H1 (cell line): ENCODE data around the gene OVCH2. TPM values are rescaled to one million over a fixed set of nuclear protein-coding genes. Genes with fewer than 3 reads are reported as not detected.

ENCODE experiments used
- ATF2 ChIP-seq: IDR thresholded peaks from 2 replicates; pipeline ENCODE4 v1.6.1; 2012; ENCODE audit warnings: low read length, inconsistent platforms
- EP300 ChIP-seq, 2 experiments: IDR thresholded peaks; 1 replicate in 1 of 2; 2 replicates in 1 of 2; pipeline ENCODE4 v1.6.1; 2011 to 2012; ENCODE audit warnings: low read depth in 2 of 2, low read length in 2 of 2, mild to moderate bottlenecking in 2 of 2, borderline replicate concordance in 1 of 2, inconsistent platforms in 1 of 2, moderate library complexity in 1 of 2
- HDAC2 ChIP-seq, 2 experiments: fragments of 300-600 bp in 1 of 2; sonication (generic) in 1 of 2; IDR thresholded peaks; 2 replicates each; pipeline ENCODE4 v1.6.1; 2011 to 2012; ENCODE audit warnings: low read depth in 2 of 2, low read length in 2 of 2, mild to moderate bottlenecking in 2 of 2, moderate library complexity in 2 of 2, borderline replicate concordance in 1 of 2, inconsistent platforms in 1 of 2
- KDM5A ChIP-seq: fragments of 200-600 bp; IDR thresholded peaks from 2 replicates; pipeline ENCODE4 v1.7.1; 2012; ENCODE audit warnings: mild to moderate bottlenecking, low read length, inconsistent platforms, mixed read lengths
- NANOG ChIP-seq: IDR thresholded peaks from 2 replicates; pipeline ENCODE4 v1.6.1; 2011; ENCODE audit warnings: low read length, low read depth, mild to moderate bottlenecking, inconsistent platforms; ENCODE audit not compliant: insufficient read depth, poor library complexity, severe bottlenecking
- POLR2A ChIP-seq, 2 experiments: IDR thresholded peaks; 1 replicate in 1 of 2; 2 replicates in 1 of 2; pipeline ENCODE4 v1.6.1; 2011; ENCODE audit warnings: low read depth in 2 of 2, low read length in 2 of 2, mild to moderate bottlenecking in 2 of 2; ENCODE audit errors: control extremely low read depth in 1 of 2
- polyA plus RNA-seq, 7 experiments: library from polyadenylated mRNA; depleted of rRNA in 3 of 7; stranded (reverse) in 5 of 7; unstranded in 2 of 7; fragments of >200 nt in 5 of 7; fragments of 200-250 nt in 2 of 7; gene quantifications; 1 replicate in 5 of 7; 2 replicates in 1 of 7; 4 replicates in 1 of 7; pipeline versions ENCODE4 v1.2.1 to v1.2.3, GENCODE V29; 2011 to 2013; ENCODE audit warnings: missing spikeins in 2 of 7, mixed read lengths in 2 of 7
- total RNA-seq: library from RNA; stranded (reverse); fragmentation: NEBNext Ultra II Directional; extraction: Animal tissue kit (Norgen Biotek cat#: 25700); gene quantifications from 2 replicates; pipeline ENCODE4 v1.2.1, GENCODE V29; 2021
- TF ChIP-seq, protein P1 (sequence below): fragments of 300-600 bp; sonication (generic); IDR thresholded peaks from 2 replicates; pipeline ENCODE4 v1.7.1; 2012; ENCODE audit warnings: low read length, moderate library complexity, mild to moderate bottlenecking, inconsistent platforms; ENCODE audit not compliant: insufficient replicate concordance

OVCH2 gene
- total and polyA plus RNA-seq, 2 of the 8 experiments (the other 6 are each of a cell fraction or from before 2014, with no cell fraction given), result 0.03 to 1.1 TPM

- TF ChIP-seq, protein P1, sequence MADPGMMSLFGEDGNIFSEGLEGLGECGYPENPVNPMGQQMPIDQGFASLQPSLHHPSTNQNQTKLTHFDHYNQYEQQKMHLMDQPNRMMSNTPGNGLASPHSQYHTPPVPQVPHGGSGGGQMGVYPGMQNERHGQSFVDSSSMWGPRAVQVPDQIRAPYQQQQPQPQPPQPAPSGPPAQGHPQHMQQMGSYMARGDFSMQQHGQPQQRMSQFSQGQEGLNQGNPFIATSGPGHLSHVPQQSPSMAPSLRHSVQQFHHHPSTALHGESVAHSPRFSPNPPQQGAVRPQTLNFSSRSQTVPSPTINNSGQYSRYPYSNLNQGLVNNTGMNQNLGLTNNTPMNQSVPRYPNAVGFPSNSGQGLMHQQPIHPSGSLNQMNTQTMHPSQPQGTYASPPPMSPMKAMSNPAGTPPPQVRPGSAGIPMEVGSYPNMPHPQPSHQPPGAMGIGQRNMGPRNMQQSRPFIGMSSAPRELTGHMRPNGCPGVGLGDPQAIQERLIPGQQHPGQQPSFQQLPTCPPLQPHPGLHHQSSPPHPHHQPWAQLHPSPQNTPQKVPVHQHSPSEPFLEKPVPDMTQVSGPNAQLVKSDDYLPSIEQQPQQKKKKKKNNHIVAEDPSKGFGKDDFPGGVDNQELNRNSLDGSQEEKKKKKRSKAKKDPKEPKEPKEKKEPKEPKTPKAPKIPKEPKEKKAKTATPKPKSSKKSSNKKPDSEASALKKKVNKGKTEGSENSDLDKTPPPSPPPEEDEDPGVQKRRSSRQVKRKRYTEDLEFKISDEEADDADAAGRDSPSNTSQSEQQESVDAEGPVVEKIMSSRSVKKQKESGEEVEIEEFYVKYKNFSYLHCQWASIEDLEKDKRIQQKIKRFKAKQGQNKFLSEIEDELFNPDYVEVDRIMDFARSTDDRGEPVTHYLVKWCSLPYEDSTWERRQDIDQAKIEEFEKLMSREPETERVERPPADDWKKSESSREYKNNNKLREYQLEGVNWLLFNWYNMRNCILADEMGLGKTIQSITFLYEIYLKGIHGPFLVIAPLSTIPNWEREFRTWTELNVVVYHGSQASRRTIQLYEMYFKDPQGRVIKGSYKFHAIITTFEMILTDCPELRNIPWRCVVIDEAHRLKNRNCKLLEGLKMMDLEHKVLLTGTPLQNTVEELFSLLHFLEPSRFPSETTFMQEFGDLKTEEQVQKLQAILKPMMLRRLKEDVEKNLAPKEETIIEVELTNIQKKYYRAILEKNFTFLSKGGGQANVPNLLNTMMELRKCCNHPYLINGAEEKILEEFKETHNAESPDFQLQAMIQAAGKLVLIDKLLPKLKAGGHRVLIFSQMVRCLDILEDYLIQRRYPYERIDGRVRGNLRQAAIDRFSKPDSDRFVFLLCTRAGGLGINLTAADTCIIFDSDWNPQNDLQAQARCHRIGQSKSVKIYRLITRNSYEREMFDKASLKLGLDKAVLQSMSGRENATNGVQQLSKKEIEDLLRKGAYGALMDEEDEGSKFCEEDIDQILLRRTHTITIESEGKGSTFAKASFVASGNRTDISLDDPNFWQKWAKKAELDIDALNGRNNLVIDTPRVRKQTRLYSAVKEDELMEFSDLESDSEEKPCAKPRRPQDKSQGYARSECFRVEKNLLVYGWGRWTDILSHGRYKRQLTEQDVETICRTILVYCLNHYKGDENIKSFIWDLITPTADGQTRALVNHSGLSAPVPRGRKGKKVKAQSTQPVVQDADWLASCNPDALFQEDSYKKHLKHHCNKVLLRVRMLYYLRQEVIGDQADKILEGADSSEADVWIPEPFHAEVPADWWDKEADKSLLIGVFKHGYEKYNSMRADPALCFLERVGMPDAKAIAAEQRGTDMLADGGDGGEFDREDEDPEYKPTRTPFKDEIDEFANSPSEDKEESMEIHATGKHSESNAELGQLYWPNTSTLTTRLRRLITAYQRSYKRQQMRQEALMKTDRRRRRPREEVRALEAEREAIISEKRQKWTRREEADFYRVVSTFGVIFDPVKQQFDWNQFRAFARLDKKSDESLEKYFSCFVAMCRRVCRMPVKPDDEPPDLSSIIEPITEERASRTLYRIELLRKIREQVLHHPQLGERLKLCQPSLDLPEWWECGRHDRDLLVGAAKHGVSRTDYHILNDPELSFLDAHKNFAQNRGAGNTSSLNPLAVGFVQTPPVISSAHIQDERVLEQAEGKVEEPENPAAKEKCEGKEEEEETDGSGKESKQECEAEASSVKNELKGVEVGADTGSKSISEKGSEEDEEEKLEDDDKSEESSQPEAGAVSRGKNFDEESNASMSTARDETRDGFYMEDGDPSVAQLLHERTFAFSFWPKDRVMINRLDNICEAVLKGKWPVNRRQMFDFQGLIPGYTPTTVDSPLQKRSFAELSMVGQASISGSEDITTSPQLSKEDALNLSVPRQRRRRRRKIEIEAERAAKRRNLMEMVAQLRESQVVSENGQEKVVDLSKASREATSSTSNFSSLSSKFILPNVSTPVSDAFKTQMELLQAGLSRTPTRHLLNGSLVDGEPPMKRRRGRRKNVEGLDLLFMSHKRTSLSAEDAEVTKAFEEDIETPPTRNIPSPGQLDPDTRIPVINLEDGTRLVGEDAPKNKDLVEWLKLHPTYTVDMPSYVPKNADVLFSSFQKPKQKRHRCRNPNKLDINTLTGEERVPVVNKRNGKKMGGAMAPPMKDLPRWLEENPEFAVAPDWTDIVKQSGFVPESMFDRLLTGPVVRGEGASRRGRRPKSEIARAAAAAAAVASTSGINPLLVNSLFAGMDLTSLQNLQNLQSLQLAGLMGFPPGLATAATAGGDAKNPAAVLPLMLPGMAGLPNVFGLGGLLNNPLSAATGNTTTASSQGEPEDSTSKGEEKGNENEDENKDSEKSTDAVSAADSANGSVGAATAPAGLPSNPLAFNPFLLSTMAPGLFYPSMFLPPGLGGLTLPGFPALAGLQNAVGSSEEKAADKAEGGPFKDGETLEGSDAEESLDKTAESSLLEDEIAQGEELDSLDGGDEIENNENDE, result no peak
- TF ChIP-seq KDM5A (no peak), EP300 (IDR thresholded peaks at IDR 0.05; ENCODE audit: borderline replicate concordance in 1 of 2, low read depth in 2 of 2, low read length in 2 of 2) (no peak), HDAC2 (IDR thresholded peaks at IDR 0.05; ENCODE audit: borderline replicate concordance in 1 of 2, low read depth in 2 of 2, low read length in 2 of 2) (no peak), ATF2 (no peak), NANOG (no peak), POLR2A (IDR thresholded peaks at IDR 0.05; ENCODE audit: control extremely low read depth in 1 of 2, low read depth in 2 of 2, low read length in 2 of 2) (no peak)
Measured at GRCh38 chr11:7714786-7715185, 8.5 kb upstream of the OVCH2 start (continued).
